ENCODE data around the gene GSG1L.

- TF ChIP-seq POLR2A (IDR thresholded peaks at IDR 0.05; ENCODE audit: low read depth, low read length) = no peak
- no peak for TF ChIP-seq TAF1 (IDR thresholded peaks at IDR 0.05; ENCODE audit: low read depth, low read length)
- no peak for TF ChIP-seq POLR2AphosphoS5 (IDR thresholded peaks at IDR 0.05; ENCODE audit: low read depth, low read length)
- no peak for TF ChIP-seq PAX5 (IDR thresholded peaks at IDR 0.05; ENCODE audit: insufficient read depth, low read length, severe bottlenecking)
These were observed 20.7 kb upstream of the GSG1L start for GRCh38 chr16:28084209-28084608.
